CD14-positive monocyte (primary cell): ENCODE data around the gene PTPRE. TPM values are rescaled to one million over a fixed set of nuclear protein-coding genes. Genes with fewer than 3 reads are reported as not detected.

Source experiments
- DNase-seq, 3 donors: peaks; one replicate each; pipeline ENCODE4 v3.0.0-alpha.2; 2011 to 2022
- H2AFZ ChIP-seq: 2 replicates; pipeline ENCODE4 v1.6.0; 2012; ENCODE audit warnings: mild to moderate bottlenecking, low read depth, low read length, inconsistent platforms; ENCODE audit not compliant: insufficient read depth, poor library complexity, severe bottlenecking
- H3K27ac ChIP-seq, 2 donors: 1 replicate in 1 of 2; 2 replicates in 1 of 2; pipeline ENCODE4 v1.5.1; 2012 to 2013; ENCODE audit warnings: low read length in 2 of 2, control low read depth in 1 of 2, inconsistent platforms in 1 of 2, low read depth in 1 of 2, mild to moderate bottlenecking in 1 of 2
- H3K27me3 ChIP-seq, 2 donors: one replicate each; pipeline versions ENCODE4 v1.6.0 to v1.6.1; 2011 to 2013; ENCODE audit warnings: low read length in 2 of 2; ENCODE audit not compliant: control insufficient read depth in 2 of 2, insufficient read depth in 2 of 2
- H3K36me3 ChIP-seq, 2 donors: replicated peaks in 1 of 2; 1 replicate in 1 of 2; 2 replicates in 1 of 2; pipeline versions ENCODE4 v1.5.1 to v1.6.1; 2012 to 2013; ENCODE audit warnings: low read length in 2 of 2, control low read depth in 1 of 2, inconsistent platforms in 1 of 2, mild to moderate bottlenecking in 1 of 2; ENCODE audit not compliant: insufficient read depth in 2 of 2, control insufficient read depth in 1 of 2
- H3K4me1 ChIP-seq, 2 donors: 1 replicate in 1 of 2; 2 replicates in 1 of 2; pipeline versions ENCODE4 v1.5.1 to v1.6.1; 2012 to 2013; ENCODE audit warnings: low read length in 2 of 2, control low read depth in 1 of 2, inconsistent platforms in 1 of 2, mild to moderate bottlenecking in 1 of 2, moderate library complexity in 1 of 2; ENCODE audit not compliant: insufficient read depth in 2 of 2, control insufficient read depth in 1 of 2
- H3K4me2 ChIP-seq: replicated peaks from 2 replicates; pipeline ENCODE3; 2012; ENCODE audit warnings: low read length, moderate library complexity, mild to moderate bottlenecking; ENCODE audit not compliant: poor library complexity, severe bottlenecking; ENCODE audit errors: extremely low read depth
- H3K4me3 ChIP-seq, 3 experiments: fragments of 200-600 bp in 1 of 3; sonication (generic) in 1 of 3; replicated peaks in 1 of 3; 1 replicate in 2 of 3; 2 replicates in 1 of 3; pipeline ENCODE4 v1.5.1; 2011 to 2013; ENCODE audit warnings: low read length in 3 of 3, mild to moderate bottlenecking in 3 of 3, control low read depth in 2 of 3, low read depth in 2 of 3, inconsistent platforms in 1 of 3, moderate library complexity in 1 of 3
- H3K79me2 ChIP-seq: 2 replicates; pipeline ENCODE4 v1.6.0; 2012; ENCODE audit warnings: mild to moderate bottlenecking, control low read depth, inconsistent platforms, low read length, moderate library complexity; ENCODE audit not compliant: insufficient read depth
- H3K9ac ChIP-seq: 2 replicates; pipeline ENCODE4 v1.6.0; 2017; ENCODE audit warnings: low read length, mild to moderate bottlenecking; ENCODE audit not compliant: insufficient read depth, poor library complexity, severe bottlenecking
- H3K9me3 ChIP-seq, 2 donors: replicated peaks in 1 of 2; 1 replicate in 1 of 2; 2 replicates in 1 of 2; pipeline versions ENCODE4 v1.5.1 to v1.6.1; 2012 to 2013; ENCODE audit warnings: low read length in 2 of 2, control low read depth in 1 of 2; ENCODE audit not compliant: control insufficient read depth in 1 of 2, insufficient read depth in 1 of 2
- H4K20me1 ChIP-seq: 2 replicates; pipeline ENCODE4 v1.6.0; 2012; ENCODE audit warnings: mild to moderate bottlenecking, low read length, control low read depth, moderate library complexity; ENCODE audit not compliant: insufficient read depth
- H3K27ac Mint-ChIP-seq, 7 donors: one replicate each; pipeline ENCODE4 v1.8.0; 2020; ENCODE audit warnings: mild to moderate bottlenecking in 7 of 7, mixed read lengths in 7 of 7, moderate library complexity in 6 of 7, inconsistent platforms in 2 of 7
- H3K27me3 Mint-ChIP-seq, 3 donors: one replicate each; pipeline ENCODE4 v1.8.0; 2021 to 2022; ENCODE audit warnings: low read depth in 3 of 3, mild to moderate bottlenecking in 3 of 3, mixed read lengths in 3 of 3, moderate library complexity in 3 of 3, inconsistent platforms in 1 of 3
- H3K36me3 Mint-ChIP-seq, 2 donors: one replicate each; pipeline ENCODE4 v1.8.0; 2020; ENCODE audit warnings: mixed read lengths in 2 of 2, inconsistent platforms in 1 of 2, mild to moderate bottlenecking in 1 of 2
- H3K4me1 Mint-ChIP-seq: one replicate; pipeline ENCODE4 v1.8.0; 2020; ENCODE audit warnings: mild to moderate bottlenecking, mixed read lengths
- H3K4me3 Mint-ChIP-seq, 2 donors: one replicate each; pipeline ENCODE4 v1.8.0; 2020; ENCODE audit warnings: mild to moderate bottlenecking in 2 of 2, mixed read lengths in 2 of 2, moderate library complexity in 1 of 2
- H3K9me3 Mint-ChIP-seq, 7 donors: one replicate each; pipeline ENCODE4 v1.8.0; 2020 to 2022; ENCODE audit warnings: mixed read lengths in 7 of 7, mild to moderate bottlenecking in 6 of 7, moderate library complexity in 6 of 7, inconsistent platforms in 2 of 7
- WGBS: methylation state at CpG from one replicate; pipeline ENCODE4 v1.1.5; 2013; ENCODE audit warnings: missing lambda C conversion rate; ENCODE audit not compliant: insufficient coverage; 5-methylcytosine and 5-hydroxymethylcytosine counted together
- intact Hi-C, 2 donors: fragments of 100-400 bp; cut with micrococcal nuclease; formaldehyde crosslinking; loops; one replicate each; pipeline versions ENCODE4 v1.15.0 to v1.15.1; 2023
- polyA plus RNA-seq, 3 donors: library from polyadenylated mRNA; depleted of rRNA in 1 of 3; unstranded in 2 of 3; stranded (reverse) in 1 of 3; fragments of 300-500 nt in 2 of 3; fragments of >200 nt in 1 of 3; fragmentation: Illumina TruSeq in 2 of 3; gene quantifications; 1 replicate in 2 of 3; 2 replicates in 1 of 3; pipeline ENCODE4 v1.2.3, GENCODE V29; 2012 to 2021
- TF ChIP-seq, protein P1 (sequence below): fragments of 200-600 bp; IDR thresholded peaks from one replicate; pipeline ENCODE4 v1.8.0; 2022; ENCODE audit warnings: antibody characterized with exemption, mild to moderate bottlenecking

The PTPRE gene
- polyA plus RNA-seq, 3 donors: 95.2 to 271 (median 125) TPM

DNA sequence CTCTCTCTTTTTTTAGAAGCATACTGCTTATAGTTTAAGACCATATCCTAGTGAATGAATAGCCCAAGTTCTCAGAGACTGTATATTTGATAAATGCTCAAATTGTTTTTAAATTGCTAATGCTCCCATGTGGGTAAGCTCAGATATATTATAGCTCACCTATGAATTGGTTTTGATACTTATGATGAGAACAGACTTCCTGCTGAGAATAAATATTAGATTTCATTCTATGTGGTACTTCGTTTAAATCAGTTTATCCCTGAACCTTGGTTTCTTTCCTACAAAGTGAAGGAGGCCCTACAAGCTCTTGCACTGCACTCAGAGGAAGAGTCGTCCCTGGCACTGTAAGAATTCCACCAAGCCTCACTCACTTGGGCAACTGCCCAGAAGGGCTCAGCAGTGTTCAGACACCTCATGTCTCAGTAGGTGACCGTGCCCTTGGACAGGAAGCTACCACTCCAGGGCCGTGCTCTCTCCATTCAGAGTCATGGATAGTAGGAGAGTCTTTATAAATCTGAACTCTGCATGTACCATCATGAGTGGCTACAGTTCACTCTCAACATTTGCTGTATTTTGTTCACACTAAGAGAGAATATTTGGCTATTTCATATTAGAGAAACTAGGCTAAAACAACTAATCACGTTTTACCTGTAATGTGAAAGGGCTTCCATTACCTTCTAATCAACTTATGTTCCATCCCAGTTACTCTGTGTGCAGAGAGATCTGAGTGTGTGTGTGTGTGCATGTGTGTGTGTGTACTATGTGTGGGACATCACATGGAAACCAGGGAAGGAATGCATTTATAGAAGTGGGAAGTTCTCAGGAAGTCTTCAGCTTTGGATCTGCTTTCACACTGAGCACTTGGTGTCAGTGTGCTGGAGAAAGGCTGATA is 93.8 kb downstream of the PTPRE start:
- H3K27ac ChIP-seq: no peak overlapping the region
- peaks cover 0 to 2% of the 10 kb centered on the region in 2 donors for H3K36me3 ChIP-seq
- peaks cover 98% of the 10 kb centered on the region for H4K20me1 ChIP-seq
- H3K4me3 ChIP-seq: no peak overlapping the region
- peaks cover 20 to 22% of the 10 kb centered on the region in 2 donors for H3K36me3 Mint-ChIP-seq
- TF ChIP-seq, protein P1, sequence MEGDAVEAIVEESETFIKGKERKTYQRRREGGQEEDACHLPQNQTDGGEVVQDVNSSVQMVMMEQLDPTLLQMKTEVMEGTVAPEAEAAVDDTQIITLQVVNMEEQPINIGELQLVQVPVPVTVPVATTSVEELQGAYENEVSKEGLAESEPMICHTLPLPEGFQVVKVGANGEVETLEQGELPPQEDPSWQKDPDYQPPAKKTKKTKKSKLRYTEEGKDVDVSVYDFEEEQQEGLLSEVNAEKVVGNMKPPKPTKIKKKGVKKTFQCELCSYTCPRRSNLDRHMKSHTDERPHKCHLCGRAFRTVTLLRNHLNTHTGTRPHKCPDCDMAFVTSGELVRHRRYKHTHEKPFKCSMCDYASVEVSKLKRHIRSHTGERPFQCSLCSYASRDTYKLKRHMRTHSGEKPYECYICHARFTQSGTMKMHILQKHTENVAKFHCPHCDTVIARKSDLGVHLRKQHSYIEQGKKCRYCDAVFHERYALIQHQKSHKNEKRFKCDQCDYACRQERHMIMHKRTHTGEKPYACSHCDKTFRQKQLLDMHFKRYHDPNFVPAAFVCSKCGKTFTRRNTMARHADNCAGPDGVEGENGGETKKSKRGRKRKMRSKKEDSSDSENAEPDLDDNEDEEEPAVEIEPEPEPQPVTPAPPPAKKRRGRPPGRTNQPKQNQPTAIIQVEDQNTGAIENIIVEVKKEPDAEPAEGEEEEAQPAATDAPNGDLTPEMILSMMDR: no peak
- no peaks in the 10 kb centered on the region for H3K9me3 Mint-ChIP-seq
- no peaks in the 10 kb centered on the region for H3K9me3 ChIP-seq
- H3K79me2 ChIP-seq: peaks cover 14% of the 10 kb centered on the region
- intact Hi-C loops: no loop called here
- H3K27me3 ChIP-seq: no peaks in the 10 kb centered on the region
- H3K27ac Mint-ChIP-seq: no peak overlapping the region
- no peak overlapping the region for H3K4me2 ChIP-seq
- H3K4me1 Mint-ChIP-seq: peaks cover 69% of the 10 kb centered on the region
- H3K27me3 Mint-ChIP-seq: no peaks in the 10 kb centered on the region
- H3K4me3 Mint-ChIP-seq: no peak overlapping the region
- H2AFZ ChIP-seq: no peak overlapping the region
- no peak for DNase-seq
- H3K4me1 ChIP-seq: peaks cover 37 to 45% of the 10 kb centered on the region in 2 donors
- WGBS: 83% methylated on average over 1 of the region's 5 CpGs
- H3K9ac ChIP-seq: no peak overlapping the region

GRCh38 chr10:128001363-128001745 is 94.5 kb downstream of the PTPRE start:
- H3K4me1 Mint-ChIP-seq: peaks cover 66% of the 10 kb centered on the region
- Histone ChIP-seq H3K4me3 (no peak overlapping the region), H3K79me2 (peaks cover 14% of the 10 kb centered on the region), H3K27me3 (no peaks in the 10 kb centered on the region), H3K9me3 (no peaks in the 10 kb centered on the region), H3K4me1 (peaks cover 35 to 42% of the 10 kb centered on the region in 2 donors), H3K4me2 (no peak overlapping the region), H3K9ac (no peak overlapping the region), H3K36me3 (no peaks in the 10 kb centered on the region), H4K20me1 (peaks cover 98% of the 10 kb centered on the region), H3K27ac (no peak overlapping the region), H2AFZ (no peak overlapping the region)
- no peaks in the 10 kb centered on the region for H3K27me3 Mint-ChIP-seq
- no peak for DNase-seq
- intact Hi-C loops: no loop called here
- no peak overlapping the region for H3K27ac Mint-ChIP-seq
- H3K36me3 Mint-ChIP-seq: peaks cover 20 to 22% of the 10 kb centered on the region in 2 donors
- WGBS: 100% methylated on average over 5 of the region's 10 CpGs
- H3K4me3 Mint-ChIP-seq: no peak overlapping the region
- H3K9me3 Mint-ChIP-seq: no peaks in the 10 kb centered on the region
- TF ChIP-seq, protein P1: no peak
